PC-3 (cell line): ENCODE results near the gene TEX53. TPM values are rescaled to one million over a fixed set of nuclear protein-coding genes. Genes with fewer than 3 reads are reported as not detected.
A peak's percentile ranks its signal among the peaks of the same experiment; 100 is the strongest.

ENCODE experiments used
- ATAC-seq: fragments of 200-7000 bp; cut with Tn5 transposase; 2 replicates; pipeline ENCODE4 v1.9.1; 2020; ENCODE audit warnings: mild to moderate bottlenecking, moderate library complexity
- BruUV-seq: library from RNA; stranded (reverse); fragments of 400-500 nt; replicated peaks from 2 replicates; lab custom pipeline; 2021; lab: Mats Ljungman, UMichigan
- CTCF ChIA-PET: fragments of 300-600 bp; sonication (Branson Sonifier 250); formaldehyde crosslinking; loops from one replicate; lab custom pipeline; 2022; ENCODE audit warnings: antibody characterized with exemption; lab: Charles Lee
- POLR2A ChIA-PET: fragments of 300-600 bp; sonication (Branson Sonifier 250); formaldehyde crosslinking; loops from one replicate; lab custom pipeline; 2022; ENCODE audit warnings: antibody characterized with exemption; ENCODE audit not compliant: unreplicated experiment; lab: Charles Lee
- DNase-seq: peaks from one replicate; pipeline ENCODE4 v3.0.0-alpha.2; 2015
- H2AFZ ChIP-seq: fragments of 300-600 bp; sonication (generic); 2 replicates; pipeline ENCODE4 v1.6.0; 2016; ENCODE audit warnings: antibody characterized with exemption, low read length
- H3F3A ChIP-seq: fragments of 300-600 bp; sonication (generic); one replicate; pipeline ENCODE4 v1.6.0; 2017; ENCODE audit warnings: antibody characterized with exemption, low read length, control low read depth, mild to moderate bottlenecking; ENCODE audit not compliant: unreplicated experiment
- H3K27ac ChIP-seq: fragments of 300-600 bp; sonication (generic); 2 replicates; pipeline ENCODE4 v1.5.1; 2016; ENCODE audit warnings: mild to moderate bottlenecking, low read length
- H3K27me3 ChIP-seq: fragments of 300-600 bp; sonication (generic); 2 replicates; pipeline ENCODE4 v1.6.1; 2016; ENCODE audit warnings: low read length, mixed read lengths
- H3K36me3 ChIP-seq: fragments of 300-600 bp; sonication (generic); 2 replicates; pipeline ENCODE4 v1.6.1; 2016; ENCODE audit warnings: low read depth, mixed run types, low read length, mixed read lengths
- H3K4me1 ChIP-seq: fragments of 300-600 bp; sonication (generic); 2 replicates; pipeline ENCODE4 v1.5.1; 2016; ENCODE audit warnings: low read length; ENCODE audit not compliant: insufficient read depth
- H3K4me2 ChIP-seq: fragments of 300-600 bp; sonication (generic); 2 replicates; pipeline ENCODE4 v1.6.0; 2016; ENCODE audit warnings: low read length
- H3K4me3 ChIP-seq: fragments of 300-600 bp; sonication (generic); 2 replicates; pipeline ENCODE4 v1.5.1; 2016; ENCODE audit warnings: mild to moderate bottlenecking, low read length, mixed read lengths
- H3K79me2 ChIP-seq: fragments of 300-600 bp; sonication (generic); 2 replicates; pipeline ENCODE4 v1.6.1; 2017; ENCODE audit warnings: low read length, mixed read lengths
- H3K9ac ChIP-seq: fragments of 300-600 bp; sonication (generic); 2 replicates; pipeline ENCODE4 v1.6.0; 2016; ENCODE audit warnings: mild to moderate bottlenecking, low read length
- H3K9me2 ChIP-seq: fragments of 300-600 bp; sonication (generic); replicated peaks from 2 replicates; pipeline ENCODE4 v1.6.1; 2016; ENCODE audit warnings: mixed run types, low read length, mixed read lengths
- H3K9me3 ChIP-seq: fragments of 300-600 bp; sonication (generic); 2 replicates; pipeline ENCODE4 v1.6.1; 2016; ENCODE audit warnings: low read length, mixed read lengths
- H4K20me1 ChIP-seq: fragments of 300-600 bp; sonication (generic); 2 replicates; pipeline ENCODE4 v1.6.1; 2016; ENCODE audit warnings: low read length, mixed read lengths
- CTCF ChIP-seq: fragments of 300-600 bp; sonication (generic); conservative IDR thresholded peaks from 2 replicates; pipeline ENCODE4 v1.5.1; 2017; ENCODE audit warnings: antibody characterized with exemption, low read depth, mild to moderate bottlenecking, low read length
- EZH2 ChIP-seq: fragments of 300-600 bp; sonication (generic); IDR thresholded peaks from one replicate; pipeline ENCODE4 v1.6.1; 2017; ENCODE audit warnings: antibody characterized with exemption, mild to moderate bottlenecking, low read length; ENCODE audit not compliant: unreplicated experiment
- EZH2phosphoT487 ChIP-seq: fragments of 300-600 bp; sonication (generic); IDR thresholded peaks from 2 replicates; pipeline ENCODE4 v1.6.1; 2018; ENCODE audit warnings: mild to moderate bottlenecking, antibody characterized with exemption, low read length, borderline replicate concordance
- intact Hi-C: fragments of 100-400 bp; cut with micrococcal nuclease; formaldehyde crosslinking; loops from 2 replicates; pipeline ENCODE4 v1.9.0; 2023
- total RNA-seq: library from RNA; depleted of rRNA; stranded (reverse); fragments of >200 nt; gene quantifications from 2 replicates; pipeline ENCODE4 v1.2.3, GENCODE V29; 2014

Gene TEX53
- total RNA-seq, 1 experiment from 2014 or later = not detected

GRCh38 chr9:114621975-114622609, 35.5 kb downstream of the TEX53 start:
- DNase-seq = peak; percentile 63

GRCh38 chr9:114621561-114621960, 36.0 kb downstream of the TEX53 start:
- Histone ChIP-seq H3K9me3 (no peaks in the 10 kb centered on the region), H3K4me1 (peaks cover 13% of the 10 kb centered on the region), H3K27ac (no peak overlapping the region), H3F3A (no peaks in the 10 kb centered on the region), H3K4me3 (no peak overlapping the region), H3K79me2 (no peaks in the 10 kb centered on the region), H3K36me3 (no peaks in the 10 kb centered on the region), H3K9me2 (no peaks in the 10 kb centered on the region), H3K4me2 (no peak overlapping the region), H2AFZ (no peak overlapping the region), H4K20me1 (no peaks in the 10 kb centered on the region), H3K9ac (no peak overlapping the region), H3K27me3 (no peaks in the 10 kb centered on the region)
- BruUV-seq = no TSS peak
- intact Hi-C loops = no loop called here
- DNase-seq (no peak), ATAC-seq (no peak)
- ChIA-PET CTCF (no interaction called here), POLR2A (interaction anchor here (0.6 kb wide), 1 partner anchor 9 kb away, joined by 3 read pairs; no protein-coding TSS in a partner anchor)
- TF ChIP-seq EZH2phosphoT487 = no peak
- no peak for TF ChIP-seq CTCF
- no peak for TF ChIP-seq EZH2

More at GRCh38 chr9:114621975-114622609, 35.5 kb downstream of the TEX53 start:
- Histone ChIP-seq H3K4me3 (no peak overlapping the region), H4K20me1 (no peaks in the 10 kb centered on the region), H3F3A (no peaks in the 10 kb centered on the region), H3K27me3 (no peaks in the 10 kb centered on the region), H3K4me2 (no peak overlapping the region), H3K9me3 (no peaks in the 10 kb centered on the region), H2AFZ (no peak overlapping the region), H3K36me3 (no peaks in the 10 kb centered on the region), H3K4me1 (peaks cover 13% of the 10 kb centered on the region), H3K27ac (no peak overlapping the region), H3K9me2 (no peaks in the 10 kb centered on the region), H3K79me2 (no peaks in the 10 kb centered on the region), H3K9ac (no peak overlapping the region)
- ATAC-seq = peak; percentile 95
- intact Hi-C loops = no loop called here
- POLR2A ChIA-PET = no interaction called here
- CTCF ChIA-PET = interaction anchor here (0.6 kb wide), 1 partner anchor 31 kb away, joined by 4 read pairs; no protein-coding TSS in a partner anchor
- TSS peak; percentile 3 for BruUV-seq
- no peak for TF ChIP-seq EZH2
- TF ChIP-seq EZH2phosphoT487 = no peak
- TF ChIP-seq CTCF = no peak

GRCh38 chr9:114619191-114619761, 38.3 kb downstream of the TEX53 start:
- 0 out of 2 replicates have a peak, but pooled peaks cover 6% of the 10 kb centered on the region for H3K79me2 ChIP-seq
- H3K9me2 ChIP-seq = no peaks in the 10 kb centered on the region
- POLR2A ChIA-PET = no interaction called here
- H2AFZ ChIP-seq = no peak overlapping the region
- H3K4me2 ChIP-seq = peak overlapping the region; percentile 53; the same call in 1 of the 2 replicates
- TF ChIP-seq CTCF (no peak), EZH2 (no peak), EZH2phosphoT487 (no peak)
- no peak for ATAC-seq
- H3K4me1 ChIP-seq = peaks cover 13% of the 10 kb centered on the region
- no peaks in the 10 kb centered on the region for H3K9me3 ChIP-seq
- DNase-seq = no peak
- H3K36me3 ChIP-seq = no peaks in the 10 kb centered on the region
- no peak overlapping the region for H3K9ac ChIP-seq
- no peaks in the 10 kb centered on the region for H4K20me1 ChIP-seq
- no TSS peak for BruUV-seq
- no peaks in the 10 kb centered on the region for H3F3A ChIP-seq
- no peak overlapping the region for H3K4me3 ChIP-seq
- H3K27ac ChIP-seq = no peak overlapping the region
- intact Hi-C loops = no loop called here
- no peaks in the 10 kb centered on the region for H3K27me3 ChIP-seq
- CTCF ChIA-PET = no interaction called here
